GM10847 (cell line): Measurements from ENCODE around the gene KMT2B.

Source experiments
- POLR2A ChIP-seq: IDR thresholded peaks from 2 replicates; pipeline ENCODE4 v1.6.1; 2011; ENCODE audit not compliant: insufficient read length; ENCODE audit errors: extremely low read depth

Gene KMT2B

DNA sequence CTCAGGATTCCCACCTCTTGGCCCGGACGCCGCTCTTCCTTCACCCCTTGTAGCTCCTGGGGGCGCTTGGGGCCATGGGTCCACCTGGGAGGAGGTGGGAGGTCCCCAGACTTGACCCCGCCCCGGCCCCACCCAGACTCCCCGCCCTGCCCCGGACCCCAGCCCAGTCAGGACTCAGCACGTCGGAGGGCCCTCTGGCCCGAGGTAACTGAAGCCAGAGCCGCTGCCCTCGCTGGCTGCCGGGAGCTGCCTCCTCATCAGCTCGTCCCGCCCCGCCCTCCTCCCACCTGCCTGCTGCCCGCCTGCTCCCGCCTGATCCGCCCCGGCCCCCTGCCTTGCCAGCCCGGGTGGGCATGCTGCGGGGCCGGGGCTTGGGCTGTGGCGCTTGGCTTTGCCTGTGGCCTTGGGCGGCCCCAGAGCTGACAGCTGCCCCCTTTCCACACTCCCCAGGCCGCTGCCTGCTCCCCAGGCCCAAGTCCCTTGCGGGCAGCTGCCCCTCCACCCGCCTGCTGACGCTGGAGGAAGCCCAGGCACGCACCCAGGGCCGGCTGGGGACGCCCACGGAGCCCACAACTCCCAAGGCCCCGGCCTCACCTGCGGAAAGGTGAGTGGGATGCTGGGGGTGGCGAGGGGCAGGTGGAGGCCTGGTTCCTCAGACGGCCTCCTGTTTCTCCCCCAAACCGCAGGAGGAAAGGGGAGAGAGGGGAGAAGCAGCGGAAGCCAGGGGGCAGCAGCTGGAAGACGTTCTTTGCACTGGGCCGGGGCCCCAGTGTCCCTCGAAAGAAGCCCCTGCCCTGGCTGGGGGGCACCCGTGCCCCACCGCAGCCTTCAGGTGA, 66.9 kb downstream of the KMT2B start:
- no peak for TF ChIP-seq POLR2A

DNA sequence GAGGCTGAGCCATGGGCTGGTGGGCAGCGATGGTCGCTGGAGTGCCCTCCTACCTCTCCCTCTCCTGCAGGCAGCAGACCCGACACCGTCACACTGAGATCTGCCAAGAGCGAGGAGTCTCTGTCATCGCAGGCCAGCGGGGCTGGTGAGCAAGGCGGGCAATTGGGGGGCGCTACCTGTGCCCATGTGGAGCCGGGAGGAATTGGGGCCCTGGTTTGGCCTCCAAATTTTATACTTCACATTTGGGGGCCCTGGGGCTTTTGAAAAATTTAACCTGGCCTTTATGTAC, 67.5 kb downstream of the KMT2B start:
- no peak for TF ChIP-seq POLR2A

DNA sequence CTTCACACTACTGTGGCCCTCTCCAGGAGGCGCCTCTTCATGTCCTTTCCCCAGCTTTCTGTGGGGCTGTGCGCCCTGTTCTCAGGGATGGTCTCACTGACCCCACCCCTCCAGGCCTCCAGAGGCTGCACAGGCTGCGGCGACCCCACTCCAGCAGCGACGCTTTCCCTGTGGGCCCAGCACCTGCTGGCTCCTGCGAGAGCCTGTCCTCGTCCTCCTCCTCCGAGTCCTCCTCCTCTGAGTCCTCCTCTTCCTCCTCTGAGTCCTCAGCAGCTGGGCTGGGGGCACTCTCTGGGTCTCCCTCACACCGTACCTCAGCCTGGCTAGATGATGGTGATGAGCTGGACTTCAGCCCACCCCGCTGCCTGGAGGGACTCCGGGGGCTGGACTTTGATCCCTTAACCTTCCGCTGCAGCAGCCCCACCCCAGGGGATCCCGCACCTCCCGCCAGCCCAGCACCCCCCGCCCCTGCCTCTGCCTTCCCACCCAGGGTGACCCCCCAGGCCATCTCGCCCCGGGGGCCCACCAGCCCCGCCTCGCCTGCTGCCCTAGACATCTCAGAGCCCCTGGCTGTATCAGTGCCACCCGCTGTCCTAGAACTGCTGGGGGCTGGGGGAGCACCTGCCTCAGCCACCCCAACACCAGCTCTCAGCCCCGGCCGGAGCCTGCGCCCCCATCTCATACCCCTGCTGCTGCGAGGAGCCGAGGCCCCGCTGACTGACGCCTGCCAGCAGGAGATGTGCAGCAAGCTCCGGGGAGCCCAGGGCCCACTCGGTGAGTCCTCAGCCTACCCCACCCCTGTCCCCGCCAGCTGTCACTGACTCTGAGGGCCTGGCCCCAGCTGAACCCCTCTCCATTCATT, 68.7 kb downstream of the KMT2B start:
- TF ChIP-seq POLR2A = no peak

DNA sequence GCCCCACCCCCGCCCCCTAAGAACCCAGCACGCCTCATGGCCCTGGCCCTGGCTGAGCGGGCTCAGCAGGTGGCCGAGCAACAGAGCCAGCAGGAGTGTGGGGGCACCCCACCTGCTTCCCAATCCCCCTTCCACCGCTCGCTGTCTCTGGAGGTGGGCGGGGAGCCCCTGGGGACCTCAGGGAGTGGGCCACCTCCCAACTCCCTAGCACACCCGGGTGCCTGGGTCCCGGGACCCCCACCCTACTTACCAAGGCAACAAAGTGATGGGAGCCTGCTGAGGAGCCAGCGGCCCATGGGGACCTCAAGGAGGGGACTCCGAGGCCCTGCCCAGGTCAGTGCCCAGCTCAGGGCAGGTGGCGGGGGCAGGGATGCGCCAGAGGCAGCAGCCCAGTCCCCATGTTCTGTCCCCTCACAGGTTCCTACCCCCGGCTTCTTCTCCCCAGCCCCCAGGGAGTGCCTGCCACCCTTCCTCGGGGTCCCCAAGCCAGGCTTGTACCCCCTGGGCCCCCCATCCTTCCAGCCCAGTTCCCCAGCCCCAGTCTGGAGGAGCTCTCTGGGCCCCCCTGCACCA, 69.5 kb downstream of the KMT2B start:
- TF ChIP-seq POLR2A = no peak
